Smooth muscle cell (in vitro differentiated cells): ENCODE data around the gene ZPLD1. TPM values are rescaled to one million over a fixed set of nuclear protein-coding genes. Genes with fewer than 3 reads are reported as not detected.

ENCODE experiments used
- DNase-seq: peaks from one replicate; lab custom pipeline; 2025; ENCODE audit not compliant: unreplicated experiment; lab: John Stamatoyannopoulos, UW
- H2AFZ ChIP-seq: fragments of 200-600 bp; sonication (generic); 2 replicates; pipeline ENCODE4 v1.6.0; 2016; ENCODE audit warnings: antibody characterized with exemption, low read depth, mild to moderate bottlenecking
- H3F3A ChIP-seq: fragments of 200-600 bp; sonication (generic); 2 replicates; pipeline ENCODE4 v1.6.0; 2017; ENCODE audit warnings: antibody characterized with exemption, low read depth
- H3K27ac ChIP-seq: fragments of 200-600 bp; sonication (generic); 2 replicates; pipeline ENCODE4 v1.5.1; 2016; ENCODE audit warnings: low read depth, mild to moderate bottlenecking
- H3K27me3 ChIP-seq: fragments of 200-600 bp; sonication (generic); 2 replicates; pipeline ENCODE4 v1.6.1; 2016; ENCODE audit warnings: low read depth, mild to moderate bottlenecking
- H3K36me3 ChIP-seq: fragments of 200-600 bp; sonication (generic); 2 replicates; pipeline ENCODE4 v1.5.1; 2016; ENCODE audit warnings: low read depth
- H3K4me1 ChIP-seq: fragments of 200-600 bp; sonication (generic); 2 replicates; pipeline ENCODE4 v1.5.1; 2016; ENCODE audit warnings: low read depth
- H3K4me2 ChIP-seq: fragments of 200-600 bp; sonication (generic); 2 replicates; pipeline ENCODE4 v1.6.0; 2016; ENCODE audit warnings: mild to moderate bottlenecking
- H3K4me3 ChIP-seq: fragments of 200-600 bp; sonication (generic); 2 replicates; pipeline ENCODE4 v1.5.1; 2016; ENCODE audit warnings: mild to moderate bottlenecking
- H3K79me2 ChIP-seq: fragments of 200-600 bp; sonication (generic); 2 replicates; pipeline ENCODE4 v1.6.0; 2016; ENCODE audit warnings: low read depth, mild to moderate bottlenecking
- H3K9ac ChIP-seq: fragments of 200-600 bp; sonication (generic); 2 replicates; pipeline ENCODE4 v1.6.0; 2016; ENCODE audit warnings: low read depth
- H3K9me3 ChIP-seq: fragments of 200-600 bp; sonication (generic); replicated peaks from 2 replicates; pipeline ENCODE4 v1.5.1; 2016; ENCODE audit warnings: low read depth
- H4K20me1 ChIP-seq: fragments of 200-600 bp; sonication (generic); 2 replicates; pipeline ENCODE4 v1.6.0; 2016; ENCODE audit warnings: low read depth
- CTCF ChIP-seq: fragments of 200-600 bp; sonication (generic); IDR thresholded peaks from 2 replicates; pipeline ENCODE4 v1.5.1; 2017; ENCODE audit warnings: borderline replicate concordance, mild to moderate bottlenecking, antibody characterized with exemption; ENCODE audit not compliant: insufficient read depth, poor library complexity, severe bottlenecking
- WGBS: methylation state at CpG from one replicate; pipeline ENCODE4 v1.1.7; 2016; ENCODE audit warnings: low lambda C conversion rate; 5-methylcytosine and 5-hydroxymethylcytosine counted together
- polyA plus RNA-seq: library from polyadenylated mRNA; unstranded; fragments of >200 nt; fragmentation: Nextera tagmentation; extraction: Ambion mirVana; gene quantifications from 2 replicates; pipeline ENCODE4 v1.2.1, GENCODE V29; 2016
- total RNA-seq: library from RNA; depleted of rRNA; stranded (reverse); fragments of >200 nt; gene quantifications from 2 replicates; pipeline ENCODE4 v1.2.3, GENCODE V29; 2014

The ZPLD1 gene
- total and polyA plus RNA-seq, 2 experiments from 2014 or later, result 0.22 TPM; not detected in 1

GRCh38 chr3:102394517-102394916 lies 40.3 kb upstream of the ZPLD1 start:
- no peak overlapping the region for H3K4me3 ChIP-seq
- no peaks in the 10 kb centered on the region for H3K27me3 ChIP-seq
- no peak overlapping the region for H2AFZ ChIP-seq
- DNase-seq, result no peak
- H3K4me2 ChIP-seq, result no peak overlapping the region
- no peaks in the 10 kb centered on the region for H3K79me2 ChIP-seq
- no peak overlapping the region for H3K27ac ChIP-seq
- no peak overlapping the region for H3K9ac ChIP-seq
- WGBS, result 81% methylated on average over 1 of the region's 1 CpG
- no peaks in the 10 kb centered on the region for H3K9me3 ChIP-seq
- no peaks in the 10 kb centered on the region for H4K20me1 ChIP-seq
- H3K4me1 ChIP-seq, result no peaks in the 10 kb centered on the region
- no peak for TF ChIP-seq CTCF
- no peaks in the 10 kb centered on the region for H3F3A ChIP-seq
- no peaks in the 10 kb centered on the region for H3K36me3 ChIP-seq

GRCh38 chr3:102398176-102398575 lies 36.6 kb upstream of the ZPLD1 start:
- no peaks in the 10 kb centered on the region for H3K9me3 ChIP-seq
- peaks cover 13% of the 10 kb centered on the region for H3K4me1 ChIP-seq
- H3K4me2 ChIP-seq, result no peak overlapping the region
- no peaks in the 10 kb centered on the region for H3K27me3 ChIP-seq
- H4K20me1 ChIP-seq, result no peaks in the 10 kb centered on the region
- H3F3A ChIP-seq, result no peaks in the 10 kb centered on the region
- no peak overlapping the region for H2AFZ ChIP-seq
- no peak overlapping the region for H3K27ac ChIP-seq
- no peaks in the 10 kb centered on the region for H3K36me3 ChIP-seq
- H3K79me2 ChIP-seq, result no peaks in the 10 kb centered on the region
- no peak overlapping the region for H3K9ac ChIP-seq
- no peak for DNase-seq
- WGBS, result 90% methylated on average over 1 of the region's 1 CpG
- no peak overlapping the region for H3K4me3 ChIP-seq
- TF ChIP-seq CTCF, result no peak

GRCh38 chr3:102398666-102399065 lies 36.1 kb upstream of the ZPLD1 start:
- H3K27me3 ChIP-seq, result no peaks in the 10 kb centered on the region
- 94% methylated on average over 5 of the region's 5 CpGs for WGBS
- H3K36me3 ChIP-seq, result no peaks in the 10 kb centered on the region
- no peak overlapping the region for H3K4me2 ChIP-seq
- no peak overlapping the region for H3K27ac ChIP-seq
- no peak overlapping the region for H3K4me3 ChIP-seq
- H3K79me2 ChIP-seq, result no peaks in the 10 kb centered on the region
- H3K9ac ChIP-seq, result no peak overlapping the region
- no peaks in the 10 kb centered on the region for H4K20me1 ChIP-seq
- TF ChIP-seq CTCF, result no peak
- H3K9me3 ChIP-seq, result no peaks in the 10 kb centered on the region
- no peak for DNase-seq
- H3F3A ChIP-seq, result no peaks in the 10 kb centered on the region
- peaks cover 13% of the 10 kb centered on the region for H3K4me1 ChIP-seq
- no peak overlapping the region for H2AFZ ChIP-seq

GRCh38 chr3:102400142-102400541 lies 34.7 kb upstream of the ZPLD1 start:
- no peak for DNase-seq
- WGBS, result 59% methylated on average over 5 of the region's 5 CpGs
- H2AFZ ChIP-seq, result peak overlapping the region; percentile 41
- H3F3A ChIP-seq, result no peaks in the 10 kb centered on the region
- no peaks in the 10 kb centered on the region for H3K36me3 ChIP-seq
- TF ChIP-seq CTCF, result no peak
- no peak overlapping the region for H3K4me3 ChIP-seq
- H3K9me3 ChIP-seq, result no peaks in the 10 kb centered on the region
- H3K27ac ChIP-seq, result peak overlapping the region; percentile 45
- peaks cover 13% of the 10 kb centered on the region for H3K4me1 ChIP-seq
- H3K79me2 ChIP-seq, result no peaks in the 10 kb centered on the region
- H3K27me3 ChIP-seq, result no peaks in the 10 kb centered on the region
- H3K9ac ChIP-seq, result no peak overlapping the region
- H4K20me1 ChIP-seq, result no peaks in the 10 kb centered on the region
- no peak overlapping the region for H3K4me2 ChIP-seq
